Measurements from ENCODE around the gene MYOM1.

The MYOM1 gene

GRCh38 chr18:3147935-3148554 lies 71.7 kb downstream of the MYOM1 start:
- DNase-seq = no peak

- no peak for DNase-seq
Observed at GRCh38 chr18:3140986-3141639, 78.7 kb downstream of the MYOM1 start.

DNA sequence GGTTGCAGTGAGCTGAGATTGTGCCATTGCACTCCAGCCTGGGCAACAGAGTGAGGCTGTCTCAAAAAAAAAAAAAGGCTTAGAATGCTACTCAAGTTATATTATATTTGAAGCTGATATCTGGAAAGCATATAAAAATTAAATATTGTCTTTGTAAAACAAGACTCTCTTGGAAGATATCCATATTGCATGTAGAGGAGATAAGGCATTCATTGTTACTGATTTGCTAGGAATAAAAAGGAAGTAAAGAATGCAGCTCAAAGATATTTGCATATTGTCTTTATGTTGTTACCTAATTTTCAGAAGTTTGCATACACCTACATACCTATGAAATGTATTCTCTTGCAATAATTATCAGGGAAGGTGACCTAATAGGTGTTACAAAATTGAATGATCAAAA lies 79.4 kb downstream of the MYOM1 start:
- DNase-seq = no peak

- DNase-seq = no peak
Observed at GRCh38 chr18:3139406-3139805, 80.4 kb downstream of the MYOM1 start.

GRCh38 chr18:3138274-3138975 lies 81.3 kb downstream of the MYOM1 start:
- no peak for DNase-seq

- no peak for DNase-seq
Observed at GRCh38 chr18:3135536-3135935, 84.2 kb downstream of the MYOM1 start.

DNA sequence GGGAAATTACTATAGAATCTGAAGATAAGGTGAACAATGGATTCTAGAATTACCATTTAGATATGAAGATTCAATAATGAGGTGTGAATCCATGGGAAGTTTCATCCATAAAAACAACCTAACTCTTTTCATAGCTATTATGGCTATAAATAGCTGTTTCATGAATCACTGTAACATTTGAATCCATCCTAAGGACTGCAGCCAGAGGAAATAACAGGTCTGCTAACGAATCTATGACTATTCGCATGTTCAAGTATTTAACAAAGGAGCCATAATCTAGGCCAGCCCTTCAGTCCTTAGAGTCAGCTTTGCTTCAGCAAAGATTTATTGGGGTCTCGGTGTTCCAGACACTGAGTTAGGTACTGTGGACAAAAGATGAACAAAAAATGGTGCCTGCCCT lies 87.1 kb downstream of the MYOM1 start:
- DNase-seq = no peak

GRCh38 chr18:3130344-3130743 lies 89.4 kb downstream of the MYOM1 start:
- no peak for DNase-seq

- peak; percentile 80 for DNase-seq
Observed at GRCh38 chr18:3129053-3129864, 90.5 kb downstream of the MYOM1 start.

GRCh38 chr18:3126457-3127097 lies 93.2 kb downstream of the MYOM1 start:
- DNase-seq = no peak

DNA sequence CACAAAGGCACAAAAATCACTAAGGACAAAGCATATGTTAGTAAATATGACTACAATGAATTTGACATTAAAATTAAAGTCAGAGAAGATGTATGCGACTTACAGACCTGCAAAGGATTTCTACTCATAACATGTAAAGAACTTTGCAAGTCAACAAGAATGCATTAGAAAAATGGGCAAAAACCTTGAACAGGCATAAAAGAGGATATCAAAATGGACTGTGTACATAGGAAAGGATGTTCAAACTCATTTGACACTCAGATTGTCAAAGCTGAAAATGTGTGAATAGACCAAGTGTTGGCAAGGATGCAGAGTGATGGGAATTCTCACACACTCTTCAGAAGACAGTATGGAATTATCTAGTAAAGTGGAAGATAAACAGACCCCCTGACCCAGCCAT lies 94.9 kb downstream of the MYOM1 start:
- no peak for DNase-seq

- no peak for DNase-seq
Observed at GRCh38 chr18:3122851-3123250, 96.9 kb downstream of the MYOM1 start.

- DNase-seq = no peak
Observed at GRCh38 chr18:3121259-3121658, 98.5 kb downstream of the MYOM1 start.

GRCh38 chr18:3120356-3120755 lies 99.4 kb downstream of the MYOM1 start:
- no peak for DNase-seq

- DNase-seq = no peak
Observed at GRCh38 chr18:3119401-3120341, 100.1 kb downstream of the MYOM1 start.

- no peak for DNase-seq
Observed at GRCh38 chr18:3118195-3119010, 101.4 kb downstream of the MYOM1 start.

DNA sequence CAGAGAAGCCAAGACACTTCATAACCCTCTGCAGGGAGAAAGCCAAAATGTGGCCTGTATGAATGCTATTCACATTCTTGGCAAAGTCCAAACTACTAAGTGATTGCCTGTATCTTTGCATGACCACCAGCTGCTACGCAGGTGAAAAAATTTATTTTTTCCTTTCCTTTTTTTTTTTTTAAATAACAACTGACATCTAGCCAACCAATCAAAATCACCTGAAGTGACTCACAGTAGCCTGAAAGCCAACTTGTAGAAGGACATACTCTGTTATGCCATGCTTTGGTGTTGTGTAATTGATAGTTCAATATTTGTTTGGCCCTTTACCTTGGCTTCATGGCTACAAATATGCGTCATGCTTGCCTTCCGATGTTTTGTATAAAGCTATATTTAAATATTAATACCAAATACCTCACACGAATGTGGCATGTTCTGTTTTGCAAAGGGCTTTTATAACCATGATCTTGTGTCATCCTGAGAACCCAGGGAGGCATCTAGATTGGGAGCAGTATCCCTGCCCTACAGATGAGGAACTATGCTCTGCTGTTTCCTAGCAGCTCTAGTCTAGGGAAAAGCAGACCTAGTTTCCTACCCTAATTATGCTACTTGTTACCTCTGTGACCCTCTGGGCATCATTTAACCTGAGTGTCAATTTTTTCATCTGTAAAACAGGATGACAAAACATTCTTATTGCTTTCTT lies 102.1 kb downstream of the MYOM1 start:
- no peak for DNase-seq

GRCh38 chr18:3115447-3116030 lies 104.2 kb downstream of the MYOM1 start:
- no peak for DNase-seq

GRCh38 chr18:3114451-3114850 lies 105.3 kb downstream of the MYOM1 start:
- DNase-seq = no peak

DNA sequence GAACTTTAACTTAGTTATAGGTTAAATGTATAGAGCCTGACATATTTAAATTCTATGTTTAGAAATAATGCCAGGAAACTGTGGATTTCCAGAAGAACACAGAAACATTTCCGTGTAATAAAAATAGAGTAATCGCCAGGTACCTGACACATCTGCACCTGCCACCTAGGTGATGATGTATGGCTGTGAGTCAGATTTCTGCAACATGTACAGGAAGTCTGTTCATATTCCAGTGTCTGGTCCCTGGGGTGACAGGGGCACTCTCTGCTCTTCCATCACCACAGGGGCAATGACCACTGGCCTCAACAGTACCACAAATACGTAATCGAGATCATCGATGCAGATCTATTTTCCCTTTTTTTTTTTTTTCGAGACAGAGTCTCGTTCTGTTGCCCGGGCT lies 105.7 kb downstream of the MYOM1 start:
- no peak for DNase-seq

All from activated T-cell treated with anti-CD3 and anti-CD28 coated beads, Interleukin-2, amount 50 U/mL, for 1 hour (primary cell).